Vagina (tissue), 2 donors: Measurements from ENCODE around the gene NEDD4L.

Source experiments
- POLR2A ChIP-seq, 2 donors: fragments of 450-650 bp; IDR thresholded peaks; one replicate each; pipeline ENCODE4 v1.6.1; 2017; ENCODE audit warnings: antibody characterized with exemption in 2 of 2, mild to moderate bottlenecking in 2 of 2, moderate library complexity in 2 of 2
- TF ChIP-seq, protein P1 (sequence below), 3 experiments: fragments of 450-650 bp in 2 of 3; fragments of 200-600 bp in 1 of 3; sonication (generic) in 1 of 3; IDR thresholded peaks; one replicate each; pipeline ENCODE4 v1.5.1; 2017 to 2019; ENCODE audit warnings: antibody characterized with exemption in 3 of 3, mild to moderate bottlenecking in 2 of 3, moderate library complexity in 2 of 3

DNA sequence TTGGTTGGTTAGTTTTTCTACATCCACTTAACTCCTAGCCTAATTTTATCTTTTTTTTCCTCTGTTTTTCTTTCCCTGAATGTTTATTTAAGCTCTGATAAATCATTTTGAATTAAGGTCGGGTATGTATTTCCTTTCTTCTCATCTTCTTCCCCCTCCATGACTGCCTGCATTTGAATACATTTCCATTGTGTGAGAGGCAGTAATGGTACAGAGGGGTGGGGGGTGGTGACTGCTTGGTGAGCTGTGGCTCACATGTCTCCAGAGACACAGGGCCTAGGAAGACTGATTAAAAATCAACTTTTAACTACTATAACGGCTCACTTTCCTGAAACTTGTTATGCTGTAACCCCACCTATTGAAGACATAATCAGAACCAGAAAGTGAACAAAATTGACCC is 58.0 kb downstream of the NEDD4L start:
- no peak for TF ChIP-seq POLR2A (IDR thresholded peaks at IDR 0.05)
- TF ChIP-seq, protein P1, sequence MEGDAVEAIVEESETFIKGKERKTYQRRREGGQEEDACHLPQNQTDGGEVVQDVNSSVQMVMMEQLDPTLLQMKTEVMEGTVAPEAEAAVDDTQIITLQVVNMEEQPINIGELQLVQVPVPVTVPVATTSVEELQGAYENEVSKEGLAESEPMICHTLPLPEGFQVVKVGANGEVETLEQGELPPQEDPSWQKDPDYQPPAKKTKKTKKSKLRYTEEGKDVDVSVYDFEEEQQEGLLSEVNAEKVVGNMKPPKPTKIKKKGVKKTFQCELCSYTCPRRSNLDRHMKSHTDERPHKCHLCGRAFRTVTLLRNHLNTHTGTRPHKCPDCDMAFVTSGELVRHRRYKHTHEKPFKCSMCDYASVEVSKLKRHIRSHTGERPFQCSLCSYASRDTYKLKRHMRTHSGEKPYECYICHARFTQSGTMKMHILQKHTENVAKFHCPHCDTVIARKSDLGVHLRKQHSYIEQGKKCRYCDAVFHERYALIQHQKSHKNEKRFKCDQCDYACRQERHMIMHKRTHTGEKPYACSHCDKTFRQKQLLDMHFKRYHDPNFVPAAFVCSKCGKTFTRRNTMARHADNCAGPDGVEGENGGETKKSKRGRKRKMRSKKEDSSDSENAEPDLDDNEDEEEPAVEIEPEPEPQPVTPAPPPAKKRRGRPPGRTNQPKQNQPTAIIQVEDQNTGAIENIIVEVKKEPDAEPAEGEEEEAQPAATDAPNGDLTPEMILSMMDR (IDR thresholded peaks at IDR 0.05), result no peak
